RPMI7951 (cell line): ENCODE measurements around the gene TCEANC2. TPM values are rescaled to one million over a fixed set of nuclear protein-coding genes. Genes with fewer than 3 reads are reported as not detected.

Experiments
- DNase-seq: peaks from one replicate; pipeline ENCODE4 v3.0.0-alpha.2; 2012; ENCODE audit warnings: low read depth
- total RNA-seq: library from RNA; depleted of rRNA; stranded (reverse); fragments of >200 nt; shearing (Covaris generic); gene quantifications from 2 replicates; pipeline ENCODE4 v1.2.3, GENCODE V29; 2014; rRNA removed

The TCEANC2 gene
- total RNA-seq, 1 experiment from 2014 or later, result 3.1 TPM

- DNase-seq, result no peak
Measured at GRCh38 chr1:54136269-54136896, 83.0 kb downstream of the TCEANC2 start.

GRCh38 chr1:54136963-54137533 lies 83.6 kb downstream of the TCEANC2 start:
- DNase-seq, result no peak

GRCh38 chr1:54137534-54138061 lies 84.2 kb downstream of the TCEANC2 start:
- DNase-seq, result peak; percentile 61

GRCh38 chr1:54138994-54139393 lies 85.6 kb downstream of the TCEANC2 start:
- DNase-seq, result no peak

DNA sequence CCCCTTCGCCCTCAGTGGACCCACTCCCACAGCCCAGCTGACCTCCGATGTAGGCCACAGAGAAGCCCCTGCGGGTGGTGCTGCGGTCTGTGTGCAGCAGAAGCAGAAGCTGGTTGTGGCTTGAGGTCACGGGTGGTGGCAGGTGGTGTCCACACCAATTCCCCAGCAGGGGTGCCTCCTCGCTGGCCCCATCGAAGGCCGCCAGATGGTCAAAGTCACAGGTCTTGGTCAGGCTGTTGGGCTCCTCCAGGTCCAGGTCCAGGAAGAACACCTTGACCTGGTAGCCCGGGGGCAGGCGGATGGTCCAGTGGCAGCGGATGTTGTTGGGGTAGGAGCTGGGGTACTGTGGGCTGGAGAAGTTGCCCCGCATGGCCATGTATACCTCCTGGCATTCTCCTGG lies 86.3 kb downstream of the TCEANC2 start:
- no peak for DNase-seq

DNA sequence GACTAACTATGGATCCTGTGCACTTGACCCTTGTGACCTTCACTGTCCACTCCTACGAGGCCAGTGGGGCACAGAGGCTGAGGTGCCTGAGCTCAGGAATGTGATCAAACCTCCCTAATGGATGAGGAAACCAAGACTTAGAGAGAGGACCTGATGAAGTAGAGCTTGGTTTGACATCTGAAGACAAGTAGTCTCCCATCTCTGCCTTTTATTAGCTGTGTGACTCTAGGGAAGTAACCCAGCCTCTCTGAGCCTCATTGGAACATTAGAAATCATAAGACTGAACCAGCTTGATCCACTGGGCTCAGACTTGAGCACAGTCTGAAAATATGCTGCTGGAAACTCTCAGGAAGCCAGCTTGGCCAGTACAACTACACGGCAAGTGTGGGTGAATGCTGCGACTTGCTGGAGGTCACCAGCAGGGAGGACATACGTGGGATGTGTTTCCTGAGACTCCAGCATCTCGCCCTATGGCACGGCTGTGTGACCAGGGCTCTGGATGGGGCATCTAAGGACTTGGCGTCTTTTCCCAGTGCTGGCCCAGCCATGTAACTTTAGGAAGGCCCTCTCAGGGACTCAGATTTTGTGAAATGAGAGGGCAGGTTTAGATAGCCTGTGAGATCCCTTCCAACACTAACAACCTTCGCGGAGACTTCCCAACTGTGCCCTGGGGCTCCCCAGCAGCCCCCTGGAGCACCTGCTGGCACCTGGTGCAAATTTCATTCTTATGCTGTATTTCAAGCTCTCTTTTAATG lies 88.9 kb downstream of the TCEANC2 start:
- DNase-seq, result no peak

DNA sequence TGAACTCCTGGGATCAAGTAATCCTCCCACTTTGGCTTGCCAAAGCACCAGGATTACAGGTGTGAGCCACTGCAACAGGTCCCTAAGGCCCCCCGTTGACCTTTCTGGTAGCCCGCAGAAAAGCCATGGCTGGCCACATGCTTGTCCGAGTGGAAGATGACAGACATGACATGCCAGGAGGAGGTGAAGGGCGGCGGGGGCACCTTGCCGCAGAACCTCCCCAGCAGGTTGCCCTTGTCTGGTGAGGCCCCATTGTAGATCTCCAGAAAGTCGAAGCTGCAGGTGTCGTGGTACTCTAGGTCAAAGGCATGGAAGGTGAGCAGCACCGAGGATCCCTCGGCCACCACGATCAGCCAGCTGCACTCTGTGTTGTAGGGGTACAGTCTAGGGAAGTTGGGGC lies 91.0 kb downstream of the TCEANC2 start:
- no peak for DNase-seq

- no peak for DNase-seq
Measured at GRCh38 chr1:54149734-54150133, 96.3 kb downstream of the TCEANC2 start.

DNA sequence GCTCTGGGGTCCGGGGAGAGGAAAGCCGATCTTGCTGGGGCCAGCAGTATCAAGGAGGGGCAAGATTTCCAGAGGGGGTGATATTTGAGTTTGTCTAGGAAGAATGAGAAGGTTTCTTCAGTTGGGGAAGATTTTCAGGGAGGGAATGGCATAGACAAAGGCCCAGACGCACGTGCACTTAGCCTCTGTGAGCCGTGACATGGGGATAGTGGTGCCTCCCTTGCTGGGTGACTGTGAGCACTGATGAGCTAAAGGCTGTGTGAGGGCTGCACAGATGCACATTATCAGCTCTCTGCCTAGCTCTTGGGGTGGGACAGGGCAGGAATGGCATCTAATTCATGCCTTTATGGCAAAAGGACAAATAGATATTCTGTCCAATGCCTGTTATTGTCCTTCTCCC lies 97.6 kb downstream of the TCEANC2 start:
- DNase-seq, result no peak

DNA sequence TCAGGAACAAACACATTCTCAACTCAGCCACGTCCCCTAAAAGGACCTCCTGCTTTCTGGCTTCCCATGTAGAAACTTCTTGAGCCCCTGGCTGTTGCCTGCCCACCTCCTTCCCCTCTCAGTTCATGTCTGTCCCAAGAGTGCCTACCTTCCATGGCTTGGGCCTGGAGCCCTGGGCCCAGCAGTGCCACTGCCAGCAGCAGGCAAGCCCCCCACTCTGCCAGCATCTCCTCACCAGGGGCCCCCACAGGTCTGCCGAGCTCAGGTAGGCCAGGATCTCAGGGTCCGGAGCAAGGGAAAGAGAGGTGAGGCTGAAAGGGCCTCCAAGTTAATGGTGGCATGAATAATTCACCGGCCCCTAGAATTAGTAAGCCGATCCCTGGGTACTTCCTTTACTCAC lies 99.3 kb downstream of the TCEANC2 start, which contains the start of gene CDCP2:
Gene CDCP2, minus strand, starts transcription at position 305 of the 400 bp plus-strand sequence. Its CDS starts 78 bp downstream, at position 227.
- no peak for DNase-seq

DNA sequence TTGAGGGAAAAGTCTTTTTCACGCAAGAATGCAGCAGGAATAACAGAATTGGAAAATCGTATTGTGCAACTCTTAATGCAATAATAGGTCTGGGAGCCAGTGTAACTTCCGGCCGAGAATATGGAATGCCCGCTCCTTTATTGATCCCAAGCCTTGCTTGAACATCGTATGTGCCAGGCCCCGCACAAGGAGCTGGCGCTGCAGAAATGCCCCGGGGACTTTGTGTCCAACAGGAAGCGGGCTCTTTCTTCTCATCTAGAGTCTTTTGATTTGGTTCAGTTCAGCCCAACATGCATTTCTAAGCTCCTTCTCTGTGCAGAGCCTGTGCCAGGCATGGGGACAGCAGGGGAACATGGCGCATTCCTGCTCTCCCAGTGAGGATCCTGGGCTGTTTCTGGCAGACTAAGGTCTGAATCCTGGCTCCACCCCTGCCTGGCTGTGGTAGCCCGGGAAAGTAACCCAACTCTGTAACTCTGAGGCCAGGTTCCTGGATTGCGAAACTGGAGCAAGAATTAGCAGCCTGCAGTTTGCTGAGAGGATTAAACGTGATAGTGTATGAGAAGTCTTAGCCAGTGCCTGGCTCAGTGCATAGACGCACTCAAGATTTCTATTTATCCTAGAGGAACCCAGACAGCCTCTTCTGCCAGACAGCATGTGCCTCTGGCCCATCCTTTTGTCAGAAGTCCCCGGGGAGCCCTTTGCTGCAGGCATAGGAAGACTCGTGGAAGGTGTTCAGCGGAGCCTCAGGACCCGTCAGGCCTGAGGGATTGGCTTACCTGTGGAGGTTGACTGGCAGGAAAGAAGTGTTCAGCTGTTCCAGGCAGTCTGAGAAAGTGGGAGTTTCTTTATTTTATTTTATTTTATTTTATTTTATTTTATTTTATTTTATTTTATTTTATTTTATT lies 100.4 kb downstream of the TCEANC2 start:
- DNase-seq, result peak; percentile 55

Other genes starting within 250 kb of the TCEANC2 start
- gene NDC1, start 215.3 kb upstream of the TCEANC2 start, total RNA-seq, result 67.2 and 83.9 TPM in 2 replicates
- 29.0 and 32.3 TPM in 2 replicates for gene YIPF1, start 163.8 kb upstream of the TCEANC2 start, total RNA-seq
- 0.39 TPM in 1 of 2 replicates, not detected in the other for gene DIO1, start 159.4 kb upstream of the TCEANC2 start, total RNA-seq
- gene IFT25, start 107.9 kb upstream of the TCEANC2 start, total RNA-seq, result 100 and 107 TPM in 2 replicates
- gene LRRC42, start 107.3 kb upstream of the TCEANC2 start, total RNA-seq, result 51.3 and 57.8 TPM in 2 replicates
- not detected in 2 replicates for gene LDLRAD1, start 35.4 kb upstream of the TCEANC2 start, total RNA-seq
- 394 and 422 TPM in 2 replicates for gene TMEM59, start 404 bp upstream of the TCEANC2 start, total RNA-seq
- not detected in 2 replicates for gene CDCP2, start 99.4 kb downstream of the TCEANC2 start, total RNA-seq
- gene CYB5RL, start 146.4 kb downstream of the TCEANC2 start, total RNA-seq, result 5.4 and 5.8 TPM in 2 replicates
- 144 TPM in 2 replicates for gene MRPL37, start 146.6 kb downstream of the TCEANC2 start, total RNA-seq